ENCODE data around the gene UQCC5. TPM values are rescaled to one million over a fixed set of nuclear protein-coding genes. Genes with fewer than 3 reads are reported as not detected.

Gene UQCC5
- total RNA-seq, 4 donors from 2014 or later = 1.3 to 29.5 (median 6.3) TPM

DNA sequence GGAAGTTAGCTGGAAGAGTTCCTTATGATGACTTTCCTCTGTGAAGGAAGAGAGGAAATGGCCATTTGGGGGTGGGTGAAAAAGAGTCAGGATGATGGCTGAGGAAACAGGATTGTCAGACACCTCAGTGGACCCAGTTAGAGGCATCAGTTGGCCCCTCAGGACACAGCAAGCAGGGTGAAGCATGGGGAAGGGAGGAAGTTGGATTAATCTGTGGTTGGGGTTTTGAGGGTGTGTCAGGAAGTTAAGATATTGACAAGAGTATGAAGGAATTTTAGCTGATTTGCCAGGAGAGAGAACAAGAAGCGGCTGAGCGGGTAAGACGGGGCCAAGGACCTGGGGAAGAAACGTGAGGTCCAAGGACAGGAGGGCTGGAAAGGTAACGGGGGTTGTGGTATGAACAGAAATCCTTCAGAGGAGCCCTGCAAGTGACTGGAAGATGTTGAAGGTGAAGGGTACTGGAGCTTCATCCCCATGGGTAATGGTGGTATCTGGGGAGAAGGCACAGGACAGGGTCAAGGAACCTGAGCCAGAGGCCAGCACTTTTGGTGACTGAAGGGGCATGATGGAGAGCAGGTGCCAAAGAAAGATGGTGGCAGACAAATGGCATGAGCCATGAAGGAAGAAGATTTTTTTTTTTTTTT lies 2.7 kb downstream of the UQCC5 start:
- TF ChIP-seq POLR2A (IDR thresholded peaks at IDR 0.05) = no peak
- TF ChIP-seq CTCF (IDR thresholded peaks at IDR 0.05) = no peak
- intact Hi-C loops (cut with DNase I; ENCODE audit: low total_unique reads) = no loop called here
- 72 to 80% methylated on average over 5 of the region's 5 CpGs for WGBS, 2 donors
- no peak overlapping the region for H3K4me3 ChIP-seq (ENCODE audit: low read depth, poor library complexity, severe bottlenecking)
- DNase-seq (ENCODE audit: low spot score in 2 of 2) = no peak

DNA sequence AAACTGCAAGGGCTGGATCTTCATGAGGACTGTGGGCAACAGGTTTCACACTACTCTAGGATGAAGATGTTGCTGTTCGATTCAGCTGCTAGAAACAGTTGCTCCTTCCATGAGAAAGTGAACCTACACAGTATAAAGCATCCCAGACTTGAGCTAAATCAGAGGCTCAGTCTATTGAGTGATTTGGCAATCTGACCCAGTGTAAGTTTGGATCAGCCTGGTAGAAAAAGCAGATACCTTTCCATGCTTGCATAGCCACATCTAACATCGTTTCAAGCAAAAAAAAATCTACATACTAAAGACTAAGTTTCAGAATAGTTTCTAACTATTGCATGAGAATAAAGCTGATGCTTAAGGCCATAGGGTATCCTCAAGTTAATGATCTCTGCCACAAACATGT lies 4.6 kb downstream of the UQCC5 start:
- H3K4me3 ChIP-seq (ENCODE audit: low read depth, poor library complexity, severe bottlenecking) = no peak overlapping the region
- TF ChIP-seq CTCF (IDR thresholded peaks at IDR 0.05) (no peak), POLR2A (IDR thresholded peaks at IDR 0.05) (no peak)
- intact Hi-C loops (cut with DNase I; ENCODE audit: low total_unique reads) = no loop called here
- WGBS, 2 donors = 68 to 82% methylated on average over 2 of the region's 2 CpGs
- no peak for DNase-seq (ENCODE audit: low spot score in 2 of 2)

GRCh38 chr3:52544937-52545336 lies 8.5 kb downstream of the UQCC5 start:
- intact Hi-C loops (cut with DNase I; ENCODE audit: low total_unique reads) = no loop called here
- no peak for DNase-seq (ENCODE audit: low spot score in 2 of 2)
- WGBS, 2 donors = 83 to 91% methylated on average over 4 of the region's 4 CpGs
- TF ChIP-seq POLR2A (IDR thresholded peaks at IDR 0.05) (no peak), CTCF (IDR thresholded peaks at IDR 0.05) (no peak)
- H3K4me3 ChIP-seq (ENCODE audit: low read depth, poor library complexity, severe bottlenecking) = no peak overlapping the region

GRCh38 chr3:52546111-52546901 lies 9.9 kb downstream of the UQCC5 start:
- intact Hi-C loops (cut with DNase I; ENCODE audit: low total_unique reads) = no loop called here
- no peak for DNase-seq (ENCODE audit: low spot score in 2 of 2)
- H3K4me3 ChIP-seq (ENCODE audit: low read depth, poor library complexity, severe bottlenecking) = no peak overlapping the region
- WGBS, 2 donors = 73 to 75% methylated on average over 3 of the region's 3 CpGs
- TF ChIP-seq POLR2A (IDR thresholded peaks at IDR 0.05) (no peak), CTCF (IDR thresholded peaks at IDR 0.05) (no peak)

DNA sequence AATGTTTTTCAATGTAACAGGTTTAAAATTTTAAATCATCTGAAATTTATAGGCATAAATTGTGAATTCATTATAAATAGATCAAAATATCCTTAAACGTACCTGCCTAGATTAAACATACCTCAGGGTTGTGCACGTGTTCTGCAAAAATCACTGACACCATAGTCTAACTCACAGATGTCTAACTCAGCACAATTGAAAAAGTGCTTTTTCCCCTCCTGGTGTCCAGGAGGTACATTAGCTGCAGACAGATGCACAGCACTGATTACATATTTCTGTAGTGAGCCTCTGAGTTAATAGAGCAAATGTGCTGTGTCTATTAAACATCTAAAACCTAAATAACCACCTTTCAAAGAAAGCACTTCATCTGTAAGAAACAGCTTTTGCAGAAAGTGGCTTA lies 10.7 kb downstream of the UQCC5 start:
- TF ChIP-seq CTCF (IDR thresholded peaks at IDR 0.05) (no peak), POLR2A (IDR thresholded peaks at IDR 0.05) (no peak)
- intact Hi-C loops (cut with DNase I; ENCODE audit: low total_unique reads) = no loop called here
- no peak overlapping the region for H3K4me3 ChIP-seq (ENCODE audit: low read depth, poor library complexity, severe bottlenecking)
- no peak for DNase-seq (ENCODE audit: low spot score in 2 of 2)
- 81 to 87% methylated on average over 2 of the region's 2 CpGs for WGBS, 2 donors

All from lower leg skin (tissue), 4 donors.